Brain microvascular endothelial cell (primary cell): ENCODE measurements around the gene TEN1.

Experiments
- DNase-seq: peaks from one replicate; pipeline ENCODE4 v3.0.0-alpha.2; 2020
- H3K27ac ChIP-seq: fragments of 250-450 bp; sonication (Bioruptor Pico); 2 replicates; pipeline ENCODE4 v1.5.1; 2020; ENCODE audit warnings: mild to moderate bottlenecking, moderate library complexity
- H3K27me3 ChIP-seq: fragments of 250-450 bp; sonication (Bioruptor Pico); replicated peaks from 2 replicates; pipeline ENCODE4 v1.5.1; 2020; ENCODE audit warnings: mild to moderate bottlenecking
- H3K36me3 ChIP-seq: fragments of 250-450 bp; sonication (Bioruptor Pico); replicated peaks from 2 replicates; pipeline ENCODE4 v1.5.1; 2020; ENCODE audit warnings: mild to moderate bottlenecking
- H3K4me3 ChIP-seq: 2 replicates; pipeline ENCODE4 v1.5.1; 2011; ENCODE audit warnings: low read depth, mild to moderate bottlenecking, control low read depth, low read length, moderate library complexity
- CTCF ChIP-seq: IDR thresholded peaks from 2 replicates; pipeline ENCODE4 v1.5.1; 2011; ENCODE audit warnings: low read depth, mild to moderate bottlenecking, moderate library complexity, low read length, control low read depth, inconsistent platforms; ENCODE audit errors: missing control alignments
- in situ Hi-C: cut with HindIII; loops from 2 replicates; pipeline ENCODE4 v1.10.0; 2017; ENCODE audit warnings: low sequenced_read_pairs, low pct_ligation_motif_present

Gene TEN1

GRCh38 chr17:75995385-75995925, 16.4 kb downstream of the TEN1 start:
- Histone ChIP-seq H3K4me3 (no peak overlapping the region), H3K27me3 (no peaks in the 10 kb centered on the region), H3K27ac (no peak overlapping the region), H3K36me3 (peaks cover 8% of the 10 kb centered on the region)
- in situ Hi-C loops = no loop called here
- no peak for TF ChIP-seq CTCF
- DNase-seq = no peak

GRCh38 chr17:75996665-75997590, 17.9 kb downstream of the TEN1 start:
- no peak overlapping the region for H3K27ac ChIP-seq

GRCh38 chr17:75998327-75998795, 19.3 kb downstream of the TEN1 start:
- no peak overlapping the region for H3K4me3 ChIP-seq
- no peaks in the 10 kb centered on the region for H3K27me3 ChIP-seq
- peaks cover 6% of the 10 kb centered on the region for H3K36me3 ChIP-seq
- no peak overlapping the region for H3K27ac ChIP-seq
- in situ Hi-C loops = no loop called here
- no peak for TF ChIP-seq CTCF
- no peak for DNase-seq

More at GRCh38 chr17:75996665-75997590, 17.9 kb downstream of the TEN1 start:
- Histone ChIP-seq H3K4me3 (no peak overlapping the region), H3K27me3 (no peaks in the 10 kb centered on the region), H3K36me3 (peaks cover 8% of the 10 kb centered on the region)
- DNase-seq = peak; percentile 40
- TF ChIP-seq CTCF = no peak
- in situ Hi-C loops = no loop called here

- no peak overlapping the region for H3K4me3 ChIP-seq
- TF ChIP-seq CTCF = peak; percentile 87
- H3K36me3 ChIP-seq = peaks cover 4% of the 10 kb centered on the region
- no peaks in the 10 kb centered on the region for H3K27me3 ChIP-seq
- no peak overlapping the region for H3K27ac ChIP-seq
- in situ Hi-C loops = no loop called here
- DNase-seq = peak; percentile 19
These were observed 21.1 kb downstream of the TEN1 start for GRCh38 chr17:76000016-76000754.

GRCh38 chr17:76000755-76001521, 21.9 kb downstream of the TEN1 start, which contains the start of gene CDK3:
TSS of gene CDK3 (plus strand) at chr17:76000855. CDS start at chr17:76001426, 571 bp downstream.
- TF ChIP-seq CTCF = no peak
- in situ Hi-C loops = no loop called here
- Histone ChIP-seq H3K36me3 (no peaks in the 10 kb centered on the region), H3K27me3 (no peaks in the 10 kb centered on the region), H3K27ac (no peak within 1 kb of the TSS), H3K4me3 (no peak within 1 kb of the TSS)
- DNase-seq = no peak
